ENCODE measurements around the gene MAVS. TPM values are rescaled to one million over a fixed set of nuclear protein-coding genes. Genes with fewer than 3 reads are reported as not detected.
A peak's percentile ranks its signal among the peaks of the same experiment; 100 is the strongest.

Gene MAVS
- total and polyA plus RNA-seq, 9 of the 15 experiments (the other 6 are each of a cell fraction or from before 2014, with no cell fraction given): 1.6 to 22.0 (median 11.3) TPM

DNA sequence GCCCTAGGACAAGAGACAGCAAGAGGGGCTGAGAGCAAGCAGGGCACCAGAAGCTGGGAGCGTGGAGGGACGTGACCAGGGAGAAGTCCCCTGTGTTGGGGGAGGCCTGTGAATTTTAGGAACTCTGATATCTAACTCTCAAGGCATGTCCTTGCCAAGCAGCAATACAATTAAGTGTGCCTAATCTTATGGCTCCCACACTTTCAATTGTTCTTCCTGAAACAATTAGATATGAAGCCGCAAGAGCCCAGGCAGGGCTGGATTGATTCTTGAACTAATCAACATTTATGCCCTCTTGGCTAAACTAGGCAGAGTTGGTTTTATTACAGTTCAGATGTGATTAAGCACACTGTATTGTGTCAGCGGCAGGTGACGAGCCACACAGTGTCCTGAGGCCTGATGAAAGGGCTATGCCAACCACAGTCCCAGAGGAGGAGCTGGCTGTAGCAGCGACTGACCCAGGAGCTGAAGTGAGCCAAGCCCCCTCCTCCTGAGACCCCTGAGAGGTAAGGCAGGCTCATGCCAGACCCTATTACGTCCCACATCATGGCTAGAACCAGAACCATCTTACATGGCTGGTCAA lies 4.2 kb upstream of the MAVS start (continued):
- TF ChIP-seq PML (IDR thresholded peaks at IDR 0.05; ENCODE audit: low read length) (0 out of 2 replicates have a peak, but pooled peaks have one; percentile 28), ARID1B (IDR thresholded peaks at IDR 0.05) (peak; percentile 79), CBX5 (IDR thresholded peaks at IDR 0.05; ENCODE audit: borderline replicate concordance, low read depth) (no peak), NFIC (IDR thresholded peaks at IDR 0.05) (peak; percentile 41), ZBTB26 (CRISPR knock-in tag; IDR thresholded peaks at IDR 0.05) (no peak), ZNF311 (CRISPR knock-in tag; IDR thresholded peaks at IDR 0.05) (no peak), ZNF586 (CRISPR knock-in tag; conservative IDR thresholded peaks at IDR 0.05) (no peak), TAL1 (IDR thresholded peaks at IDR 0.05) (peak; percentile 77), POLR3G (IDR thresholded peaks at IDR 0.05; ENCODE audit: extremely low read depth, insufficient read length, insufficient replicate concordance) (no peak), POLR2AphosphoS2 (IDR thresholded peaks at IDR 0.05; ENCODE audit: low read length) (no peak), ZNF696 (CRISPR knock-in tag; conservative IDR thresholded peaks at IDR 0.05) (no peak), MCM7 (IDR thresholded peaks at IDR 0.05) (no peak), HNRNPLL (IDR thresholded peaks at IDR 0.05; ENCODE audit: low read depth, low read length, poor library complexity, severe bottlenecking) (no peak), KDM1A (IDR thresholded peaks at IDR 0.05) (peak; percentile 16 to 46; a peak in 1 of 4 replicates)
- TF ChIP-seq, protein P1, sequence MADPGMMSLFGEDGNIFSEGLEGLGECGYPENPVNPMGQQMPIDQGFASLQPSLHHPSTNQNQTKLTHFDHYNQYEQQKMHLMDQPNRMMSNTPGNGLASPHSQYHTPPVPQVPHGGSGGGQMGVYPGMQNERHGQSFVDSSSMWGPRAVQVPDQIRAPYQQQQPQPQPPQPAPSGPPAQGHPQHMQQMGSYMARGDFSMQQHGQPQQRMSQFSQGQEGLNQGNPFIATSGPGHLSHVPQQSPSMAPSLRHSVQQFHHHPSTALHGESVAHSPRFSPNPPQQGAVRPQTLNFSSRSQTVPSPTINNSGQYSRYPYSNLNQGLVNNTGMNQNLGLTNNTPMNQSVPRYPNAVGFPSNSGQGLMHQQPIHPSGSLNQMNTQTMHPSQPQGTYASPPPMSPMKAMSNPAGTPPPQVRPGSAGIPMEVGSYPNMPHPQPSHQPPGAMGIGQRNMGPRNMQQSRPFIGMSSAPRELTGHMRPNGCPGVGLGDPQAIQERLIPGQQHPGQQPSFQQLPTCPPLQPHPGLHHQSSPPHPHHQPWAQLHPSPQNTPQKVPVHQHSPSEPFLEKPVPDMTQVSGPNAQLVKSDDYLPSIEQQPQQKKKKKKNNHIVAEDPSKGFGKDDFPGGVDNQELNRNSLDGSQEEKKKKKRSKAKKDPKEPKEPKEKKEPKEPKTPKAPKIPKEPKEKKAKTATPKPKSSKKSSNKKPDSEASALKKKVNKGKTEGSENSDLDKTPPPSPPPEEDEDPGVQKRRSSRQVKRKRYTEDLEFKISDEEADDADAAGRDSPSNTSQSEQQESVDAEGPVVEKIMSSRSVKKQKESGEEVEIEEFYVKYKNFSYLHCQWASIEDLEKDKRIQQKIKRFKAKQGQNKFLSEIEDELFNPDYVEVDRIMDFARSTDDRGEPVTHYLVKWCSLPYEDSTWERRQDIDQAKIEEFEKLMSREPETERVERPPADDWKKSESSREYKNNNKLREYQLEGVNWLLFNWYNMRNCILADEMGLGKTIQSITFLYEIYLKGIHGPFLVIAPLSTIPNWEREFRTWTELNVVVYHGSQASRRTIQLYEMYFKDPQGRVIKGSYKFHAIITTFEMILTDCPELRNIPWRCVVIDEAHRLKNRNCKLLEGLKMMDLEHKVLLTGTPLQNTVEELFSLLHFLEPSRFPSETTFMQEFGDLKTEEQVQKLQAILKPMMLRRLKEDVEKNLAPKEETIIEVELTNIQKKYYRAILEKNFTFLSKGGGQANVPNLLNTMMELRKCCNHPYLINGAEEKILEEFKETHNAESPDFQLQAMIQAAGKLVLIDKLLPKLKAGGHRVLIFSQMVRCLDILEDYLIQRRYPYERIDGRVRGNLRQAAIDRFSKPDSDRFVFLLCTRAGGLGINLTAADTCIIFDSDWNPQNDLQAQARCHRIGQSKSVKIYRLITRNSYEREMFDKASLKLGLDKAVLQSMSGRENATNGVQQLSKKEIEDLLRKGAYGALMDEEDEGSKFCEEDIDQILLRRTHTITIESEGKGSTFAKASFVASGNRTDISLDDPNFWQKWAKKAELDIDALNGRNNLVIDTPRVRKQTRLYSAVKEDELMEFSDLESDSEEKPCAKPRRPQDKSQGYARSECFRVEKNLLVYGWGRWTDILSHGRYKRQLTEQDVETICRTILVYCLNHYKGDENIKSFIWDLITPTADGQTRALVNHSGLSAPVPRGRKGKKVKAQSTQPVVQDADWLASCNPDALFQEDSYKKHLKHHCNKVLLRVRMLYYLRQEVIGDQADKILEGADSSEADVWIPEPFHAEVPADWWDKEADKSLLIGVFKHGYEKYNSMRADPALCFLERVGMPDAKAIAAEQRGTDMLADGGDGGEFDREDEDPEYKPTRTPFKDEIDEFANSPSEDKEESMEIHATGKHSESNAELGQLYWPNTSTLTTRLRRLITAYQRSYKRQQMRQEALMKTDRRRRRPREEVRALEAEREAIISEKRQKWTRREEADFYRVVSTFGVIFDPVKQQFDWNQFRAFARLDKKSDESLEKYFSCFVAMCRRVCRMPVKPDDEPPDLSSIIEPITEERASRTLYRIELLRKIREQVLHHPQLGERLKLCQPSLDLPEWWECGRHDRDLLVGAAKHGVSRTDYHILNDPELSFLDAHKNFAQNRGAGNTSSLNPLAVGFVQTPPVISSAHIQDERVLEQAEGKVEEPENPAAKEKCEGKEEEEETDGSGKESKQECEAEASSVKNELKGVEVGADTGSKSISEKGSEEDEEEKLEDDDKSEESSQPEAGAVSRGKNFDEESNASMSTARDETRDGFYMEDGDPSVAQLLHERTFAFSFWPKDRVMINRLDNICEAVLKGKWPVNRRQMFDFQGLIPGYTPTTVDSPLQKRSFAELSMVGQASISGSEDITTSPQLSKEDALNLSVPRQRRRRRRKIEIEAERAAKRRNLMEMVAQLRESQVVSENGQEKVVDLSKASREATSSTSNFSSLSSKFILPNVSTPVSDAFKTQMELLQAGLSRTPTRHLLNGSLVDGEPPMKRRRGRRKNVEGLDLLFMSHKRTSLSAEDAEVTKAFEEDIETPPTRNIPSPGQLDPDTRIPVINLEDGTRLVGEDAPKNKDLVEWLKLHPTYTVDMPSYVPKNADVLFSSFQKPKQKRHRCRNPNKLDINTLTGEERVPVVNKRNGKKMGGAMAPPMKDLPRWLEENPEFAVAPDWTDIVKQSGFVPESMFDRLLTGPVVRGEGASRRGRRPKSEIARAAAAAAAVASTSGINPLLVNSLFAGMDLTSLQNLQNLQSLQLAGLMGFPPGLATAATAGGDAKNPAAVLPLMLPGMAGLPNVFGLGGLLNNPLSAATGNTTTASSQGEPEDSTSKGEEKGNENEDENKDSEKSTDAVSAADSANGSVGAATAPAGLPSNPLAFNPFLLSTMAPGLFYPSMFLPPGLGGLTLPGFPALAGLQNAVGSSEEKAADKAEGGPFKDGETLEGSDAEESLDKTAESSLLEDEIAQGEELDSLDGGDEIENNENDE (IDR thresholded peaks at IDR 0.05; ENCODE audit: low read depth, low read length): no peak
- TF ChIP-seq, protein P2, sequence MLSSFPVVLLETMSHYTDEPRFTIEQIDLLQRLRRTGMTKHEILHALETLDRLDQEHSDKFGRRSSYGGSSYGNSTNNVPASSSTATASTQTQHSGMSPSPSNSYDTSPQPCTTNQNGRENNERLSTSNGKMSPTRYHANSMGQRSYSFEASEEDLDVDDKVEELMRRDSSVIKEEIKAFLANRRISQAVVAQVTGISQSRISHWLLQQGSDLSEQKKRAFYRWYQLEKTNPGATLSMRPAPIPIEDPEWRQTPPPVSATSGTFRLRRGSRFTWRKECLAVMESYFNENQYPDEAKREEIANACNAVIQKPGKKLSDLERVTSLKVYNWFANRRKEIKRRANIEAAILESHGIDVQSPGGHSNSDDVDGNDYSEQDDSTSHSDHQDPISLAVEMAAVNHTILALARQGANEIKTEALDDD (IDR thresholded peaks at IDR 0.05): no peak
